Glutamatergic neuron (in vitro differentiated cells): Measurements from ENCODE around the gene KMT5B. TPM values are rescaled to one million over a fixed set of nuclear protein-coding genes. Genes with fewer than 3 reads are reported as not detected.

Experiments used
- DNase-seq: peaks from one replicate; pipeline ENCODE4 v3.0.0; 2022
- H3K27ac Mint-ChIP-seq: one replicate; pipeline ENCODE4 v1.8.0; 2020; ENCODE audit warnings: mild to moderate bottlenecking, mixed read lengths, inconsistent platforms; ENCODE audit not compliant: unreplicated experiment
- H3K27me3 Mint-ChIP-seq: one replicate; pipeline ENCODE4 v1.8.0; 2020; ENCODE audit warnings: mild to moderate bottlenecking, moderate library complexity, mixed read lengths, inconsistent platforms; ENCODE audit not compliant: unreplicated experiment
- H3K36me3 Mint-ChIP-seq: one replicate; pipeline ENCODE4 v1.8.0; 2020; ENCODE audit warnings: mild to moderate bottlenecking, mixed read lengths, inconsistent platforms; ENCODE audit not compliant: unreplicated experiment
- H3K4me1 Mint-ChIP-seq: one replicate; pipeline ENCODE4 v1.8.0; 2020; ENCODE audit warnings: mild to moderate bottlenecking, low read depth, mixed read lengths, inconsistent platforms; ENCODE audit not compliant: unreplicated experiment
- H3K4me3 Mint-ChIP-seq: one replicate; pipeline ENCODE4 v1.8.0; 2020; ENCODE audit warnings: mild to moderate bottlenecking, mixed read lengths, inconsistent platforms; ENCODE audit not compliant: unreplicated experiment
- H3K9me3 Mint-ChIP-seq: one replicate; pipeline ENCODE4 v1.8.0; 2020; ENCODE audit warnings: mild to moderate bottlenecking, moderate library complexity, mixed read lengths, inconsistent platforms; ENCODE audit not compliant: unreplicated experiment
- CTCF ChIP-seq: fragments of 200-600 bp; sonication (generic); IDR thresholded peaks from one replicate; pipeline ENCODE4 v1.5.0; 2021; ENCODE audit not compliant: partially characterized antibody, unreplicated experiment
- total RNA-seq: library from RNA; stranded (reverse); fragmentation: NEBNext Ultra II Directional; extraction: Animal tissue kit (Norgen Biotek cat#: 25700); gene quantifications from one replicate; pipeline ENCODE4 v1.2.1, GENCODE V29; 2021; ENCODE audit not compliant: unreplicated experiment

Gene KMT5B
- total RNA-seq, 1 donor from 2014 or later, result 77.4 TPM

- no peak for DNase-seq
- H3K36me3 Mint-ChIP-seq, result no peaks in the 10 kb centered on the region
- H3K4me3 Mint-ChIP-seq, result no peak overlapping the region
- H3K27me3 Mint-ChIP-seq, result peaks cover 3% of the 10 kb centered on the region
- H3K27ac Mint-ChIP-seq, result no peak overlapping the region
- no peak for TF ChIP-seq CTCF
- H3K4me1 Mint-ChIP-seq, result peaks cover 16% of the 10 kb centered on the region
- peaks cover 4% of the 10 kb centered on the region for H3K9me3 Mint-ChIP-seq
Observed at GRCh38 chr11:68259122-68259959, 46.2 kb upstream of the KMT5B start.

- no peaks in the 10 kb centered on the region for H3K36me3 Mint-ChIP-seq
- no peak for DNase-seq
- H3K4me1 Mint-ChIP-seq, result peaks cover 16% of the 10 kb centered on the region
- no peak for TF ChIP-seq CTCF
- peaks cover 3% of the 10 kb centered on the region for H3K27me3 Mint-ChIP-seq
- no peak overlapping the region for H3K27ac Mint-ChIP-seq
- no peak overlapping the region for H3K4me3 Mint-ChIP-seq
- H3K9me3 Mint-ChIP-seq, result peaks cover 4% of the 10 kb centered on the region
Observed at GRCh38 chr11:68258363-68258765, 45.3 kb upstream of the KMT5B start.

GRCh38 chr11:68257477-68258362, 44.6 kb upstream of the KMT5B start:
- Mint-ChIP-seq H3K4me3 (no peak overlapping the region), H3K27me3 (peaks cover 3% of the 10 kb centered on the region), H3K4me1 (peaks cover 16% of the 10 kb centered on the region), H3K9me3 (peaks cover 4% of the 10 kb centered on the region), H3K27ac (no peak overlapping the region), H3K36me3 (no peaks in the 10 kb centered on the region)
- DNase-seq, result peak; percentile 97
- peak; percentile 91 for TF ChIP-seq CTCF

GRCh38 chr11:68256331-68256741, 43.2 kb upstream of the KMT5B start:
- no peak for TF ChIP-seq CTCF
- no peak for DNase-seq
- Mint-ChIP-seq H3K27me3 (peaks cover 2% of the 10 kb centered on the region), H3K36me3 (no peaks in the 10 kb centered on the region), H3K9me3 (peaks cover 4% of the 10 kb centered on the region), H3K4me1 (peaks cover 13% of the 10 kb centered on the region), H3K27ac (no peak overlapping the region), H3K4me3 (peak overlapping the region; percentile 15)
